ENCODE measurements around the gene ADGRL2. TPM values are rescaled to one million over a fixed set of nuclear protein-coding genes. Genes with fewer than 3 reads are reported as not detected.

ADGRL2 gene
- total and polyA plus RNA-seq, 5 donors from 2014 or later = not detected

GRCh38 chr1:81889166-81889565, 88.4 kb downstream of the ADGRL2 start:
- H3K36me3 Mint-ChIP-seq = no peaks in the 10 kb centered on the region
- H3K4me1 Mint-ChIP-seq = no peaks in the 10 kb centered on the region
- Histone ChIP-seq H3K27ac (ENCODE audit: insufficient read depth, low read length, poor library complexity, severe bottlenecking) (no peak overlapping the region), H3K9me3 (ENCODE audit: control insufficient read depth in 2 of 2, low read length in 2 of 2) (no peaks in the 10 kb centered on the region), H3K27me3 (ENCODE audit: control insufficient read depth, insufficient read depth, low read length) (no peaks in the 10 kb centered on the region), H3K36me3 (ENCODE audit: control insufficient read depth, insufficient read depth, low read length) (no peaks in the 10 kb centered on the region), H3K4me3 (ENCODE audit: low read depth, low read length) (no peak overlapping the region), H3K4me1 (ENCODE audit: control insufficient read depth, insufficient read depth, low read length, poor library complexity, severe bottlenecking) (no peaks in the 10 kb centered on the region)
- ATAC-seq (ENCODE audit: low read depth in 2 of 2) (no peak), DNase-seq (no peak)
- H3K27ac Mint-ChIP-seq = no peak overlapping the region
- no peaks in the 10 kb centered on the region for H3K27me3 Mint-ChIP-seq
- peaks cover 0 to 11% (median 3%) of the 10 kb centered on the region in 7 donors for H3K9me3 Mint-ChIP-seq
- H3K4me3 Mint-ChIP-seq = no peak overlapping the region

GRCh38 chr1:81894867-81895266, 94.1 kb downstream of the ADGRL2 start:
- Mint-ChIP-seq H3K9me3 (peaks cover 0 to 5% (median 2%) of the 10 kb centered on the region in 7 donors), H3K36me3 (no peaks in the 10 kb centered on the region)
- no peak for DNase-seq

GRCh38 chr1:81899214-81899821, 98.6 kb downstream of the ADGRL2 start:
- Histone ChIP-seq H3K4me3 (ENCODE audit: low read depth, low read length) (no peak overlapping the region), H3K27ac (ENCODE audit: insufficient read depth, low read length, poor library complexity, severe bottlenecking) (no peak overlapping the region), H3K9me3 (ENCODE audit: control insufficient read depth in 2 of 2, low read length in 2 of 2) (no peaks in the 10 kb centered on the region), H3K27me3 (ENCODE audit: control insufficient read depth, insufficient read depth, low read length) (no peaks in the 10 kb centered on the region), H3K36me3 (ENCODE audit: control insufficient read depth, insufficient read depth, low read length) (no peaks in the 10 kb centered on the region), H3K4me1 (ENCODE audit: control insufficient read depth, insufficient read depth, low read length, poor library complexity, severe bottlenecking) (no peaks in the 10 kb centered on the region)
- H3K36me3 Mint-ChIP-seq = no peaks in the 10 kb centered on the region
- H3K9me3 Mint-ChIP-seq = peaks cover 0 to 6% (median 0%) of the 10 kb centered on the region in 7 donors
- no peak overlapping the region for H3K27ac Mint-ChIP-seq
- H3K4me3 Mint-ChIP-seq = no peak overlapping the region
- DNase-seq = no peak
- ATAC-seq (ENCODE audit: low read depth in 2 of 2) = no peak
- H3K4me1 Mint-ChIP-seq = no peaks in the 10 kb centered on the region
- no peaks in the 10 kb centered on the region for H3K27me3 Mint-ChIP-seq

More at GRCh38 chr1:81894867-81895266, 94.1 kb downstream of the ADGRL2 start:
- Histone ChIP-seq H3K9me3 (ENCODE audit: control insufficient read depth in 2 of 2, low read length in 2 of 2) (no peaks in the 10 kb centered on the region), H3K27me3 (ENCODE audit: control insufficient read depth, insufficient read depth, low read length) (no peaks in the 10 kb centered on the region), H3K27ac (ENCODE audit: insufficient read depth, low read length, poor library complexity, severe bottlenecking) (no peak overlapping the region), H3K4me1 (ENCODE audit: control insufficient read depth, insufficient read depth, low read length, poor library complexity, severe bottlenecking) (no peaks in the 10 kb centered on the region), H3K36me3 (ENCODE audit: control insufficient read depth, insufficient read depth, low read length) (no peaks in the 10 kb centered on the region), H3K4me3 (ENCODE audit: low read depth, low read length) (no peak overlapping the region)
- Mint-ChIP-seq H3K27ac (no peak overlapping the region), H3K4me1 (no peaks in the 10 kb centered on the region), H3K4me3 (no peak overlapping the region), H3K27me3 (no peaks in the 10 kb centered on the region)
- ATAC-seq (ENCODE audit: low read depth in 2 of 2) = no peak

GRCh38 chr1:81907575-81907974, 106.8 kb downstream of the ADGRL2 start:
- no peak for DNase-seq
- no peaks in the 10 kb centered on the region for H3K36me3 ChIP-seq (ENCODE audit: control insufficient read depth, insufficient read depth, low read length)
- H3K36me3 Mint-ChIP-seq = no peaks in the 10 kb centered on the region
- H3K4me1 Mint-ChIP-seq = no peaks in the 10 kb centered on the region
- no peak overlapping the region for H3K4me3 Mint-ChIP-seq
- H3K27me3 ChIP-seq (ENCODE audit: control insufficient read depth, insufficient read depth, low read length) = no peaks in the 10 kb centered on the region
- no peak overlapping the region for H3K27ac Mint-ChIP-seq
- no peak overlapping the region for H3K4me3 ChIP-seq (ENCODE audit: low read depth, low read length)
- no peaks in the 10 kb centered on the region for H3K27me3 Mint-ChIP-seq
- H3K27ac ChIP-seq (ENCODE audit: insufficient read depth, low read length, poor library complexity, severe bottlenecking) = no peak overlapping the region
- H3K9me3 ChIP-seq (ENCODE audit: control insufficient read depth in 2 of 2, low read length in 2 of 2) = no peaks in the 10 kb centered on the region
- H3K4me1 ChIP-seq (ENCODE audit: control insufficient read depth, insufficient read depth, low read length, poor library complexity, severe bottlenecking) = no peaks in the 10 kb centered on the region
- H3K9me3 Mint-ChIP-seq = peaks cover 0 to 7% (median 3%) of the 10 kb centered on the region in 7 donors
- ATAC-seq (ENCODE audit: low read depth in 2 of 2) = no peak

- Mint-ChIP-seq H3K36me3 (no peaks in the 10 kb centered on the region), H3K4me1 (no peaks in the 10 kb centered on the region), H3K9me3 (peaks cover 0 to 7% (median 2%) of the 10 kb centered on the region in 7 donors), H3K4me3 (no peak overlapping the region), H3K27ac (no peak overlapping the region), H3K27me3 (no peaks in the 10 kb centered on the region)
- ATAC-seq (ENCODE audit: low read depth in 2 of 2) (no peak), DNase-seq (no peak)
- Histone ChIP-seq H3K4me1 (ENCODE audit: control insufficient read depth, insufficient read depth, low read length, poor library complexity, severe bottlenecking) (no peaks in the 10 kb centered on the region), H3K4me3 (ENCODE audit: low read depth, low read length) (no peak overlapping the region), H3K27ac (ENCODE audit: insufficient read depth, low read length, poor library complexity, severe bottlenecking) (no peak overlapping the region), H3K27me3 (ENCODE audit: control insufficient read depth, insufficient read depth, low read length) (no peaks in the 10 kb centered on the region), H3K36me3 (ENCODE audit: control insufficient read depth, insufficient read depth, low read length) (no peaks in the 10 kb centered on the region), H3K9me3 (ENCODE audit: control insufficient read depth in 2 of 2, low read length in 2 of 2) (no peaks in the 10 kb centered on the region)
Observed at GRCh38 chr1:81912383-81912782, 111.6 kb downstream of the ADGRL2 start.

GRCh38 chr1:81915937-81916336, 115.2 kb downstream of the ADGRL2 start:
- Mint-ChIP-seq H3K9me3 (peaks cover 0 to 5% (median 1%) of the 10 kb centered on the region in 7 donors), H3K4me3 (no peak overlapping the region), H3K27me3 (no peaks in the 10 kb centered on the region), H3K36me3 (no peaks in the 10 kb centered on the region), H3K4me1 (no peaks in the 10 kb centered on the region), H3K27ac (no peak overlapping the region)
- no peak overlapping the region for H3K27ac ChIP-seq (ENCODE audit: insufficient read depth, low read length, poor library complexity, severe bottlenecking)
- no peak overlapping the region for H3K4me3 ChIP-seq (ENCODE audit: low read depth, low read length)
- H3K9me3 ChIP-seq (ENCODE audit: control insufficient read depth in 2 of 2, low read length in 2 of 2) = no peaks in the 10 kb centered on the region
- DNase-seq = no peak
- ATAC-seq (ENCODE audit: low read depth in 2 of 2) = no peak
- no peaks in the 10 kb centered on the region for H3K4me1 ChIP-seq (ENCODE audit: control insufficient read depth, insufficient read depth, low read length, poor library complexity, severe bottlenecking)
- H3K36me3 ChIP-seq (ENCODE audit: control insufficient read depth, insufficient read depth, low read length) = no peaks in the 10 kb centered on the region
- no peaks in the 10 kb centered on the region for H3K27me3 ChIP-seq (ENCODE audit: control insufficient read depth, insufficient read depth, low read length)

- H3K27ac Mint-ChIP-seq = no peak overlapping the region
- H3K27me3 Mint-ChIP-seq = no peaks in the 10 kb centered on the region
- no peaks in the 10 kb centered on the region for H3K4me1 Mint-ChIP-seq
- no peaks in the 10 kb centered on the region for H3K36me3 Mint-ChIP-seq
- Histone ChIP-seq H3K9me3 (ENCODE audit: control insufficient read depth in 2 of 2, low read length in 2 of 2) (peaks cover 0 to 3% of the 10 kb centered on the region in 2 experiments), H3K4me1 (ENCODE audit: control insufficient read depth, insufficient read depth, low read length, poor library complexity, severe bottlenecking) (no peaks in the 10 kb centered on the region), H3K4me3 (ENCODE audit: low read depth, low read length) (no peak overlapping the region), H3K36me3 (ENCODE audit: control insufficient read depth, insufficient read depth, low read length) (no peaks in the 10 kb centered on the region), H3K27ac (ENCODE audit: insufficient read depth, low read length, poor library complexity, severe bottlenecking) (no peak overlapping the region), H3K27me3 (ENCODE audit: control insufficient read depth, insufficient read depth, low read length) (no peaks in the 10 kb centered on the region)
- DNase-seq = no peak
- no peak for ATAC-seq (ENCODE audit: low read depth in 2 of 2)
- no peak overlapping the region for H3K4me3 Mint-ChIP-seq
- H3K9me3 Mint-ChIP-seq = peaks cover 0 to 9% (median 1%) of the 10 kb centered on the region in 7 donors
Observed at GRCh38 chr1:81920245-81920740, 119.6 kb downstream of the ADGRL2 start.

- peaks cover 2 to 3% of the 10 kb centered on the region in 2 experiments for H3K9me3 ChIP-seq (ENCODE audit: control insufficient read depth in 2 of 2, low read length in 2 of 2)
- ATAC-seq (ENCODE audit: low read depth in 2 of 2) = no peak
- no peaks in the 10 kb centered on the region for H3K4me1 ChIP-seq (ENCODE audit: control insufficient read depth, insufficient read depth, low read length, poor library complexity, severe bottlenecking)
- no peak for DNase-seq
- Mint-ChIP-seq H3K27ac (no peak overlapping the region), H3K9me3 (peaks cover 0 to 9% (median 1%) of the 10 kb centered on the region in 7 donors), H3K27me3 (no peaks in the 10 kb centered on the region), H3K36me3 (no peaks in the 10 kb centered on the region), H3K4me3 (no peak overlapping the region), H3K4me1 (no peaks in the 10 kb centered on the region)
- no peaks in the 10 kb centered on the region for H3K36me3 ChIP-seq (ENCODE audit: control insufficient read depth, insufficient read depth, low read length)
- no peaks in the 10 kb centered on the region for H3K27me3 ChIP-seq (ENCODE audit: control insufficient read depth, insufficient read depth, low read length)
- no peak overlapping the region for H3K4me3 ChIP-seq (ENCODE audit: low read depth, low read length)
- H3K27ac ChIP-seq (ENCODE audit: insufficient read depth, low read length, poor library complexity, severe bottlenecking) = no peak overlapping the region
Observed at GRCh38 chr1:81920886-81921285, 120.2 kb downstream of the ADGRL2 start.
